ENCODE results near the gene NLRP1.

NLRP1 gene

DNA sequence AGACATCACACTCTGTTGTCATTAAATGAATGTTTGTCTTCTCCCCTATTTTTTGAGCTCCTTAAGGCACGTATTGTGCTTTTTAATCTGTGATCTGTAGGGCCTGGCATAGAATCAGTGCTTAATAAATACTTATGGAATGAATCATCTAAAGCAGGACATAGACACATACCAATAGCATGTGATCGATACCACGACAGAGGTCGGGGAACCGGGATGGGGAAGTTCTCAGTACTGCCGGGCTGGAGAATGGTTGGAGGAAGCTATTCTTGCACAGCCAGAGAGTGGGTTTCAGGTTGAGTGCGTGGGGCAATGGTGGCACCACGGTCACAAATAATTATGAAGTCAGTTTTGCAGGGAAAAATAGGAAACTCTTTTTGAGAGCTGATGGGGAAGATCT is 26.8 kb downstream of the NLRP1 start:
- DNase-seq (ENCODE audit: low read depth, low spot score) = no peak

DNA sequence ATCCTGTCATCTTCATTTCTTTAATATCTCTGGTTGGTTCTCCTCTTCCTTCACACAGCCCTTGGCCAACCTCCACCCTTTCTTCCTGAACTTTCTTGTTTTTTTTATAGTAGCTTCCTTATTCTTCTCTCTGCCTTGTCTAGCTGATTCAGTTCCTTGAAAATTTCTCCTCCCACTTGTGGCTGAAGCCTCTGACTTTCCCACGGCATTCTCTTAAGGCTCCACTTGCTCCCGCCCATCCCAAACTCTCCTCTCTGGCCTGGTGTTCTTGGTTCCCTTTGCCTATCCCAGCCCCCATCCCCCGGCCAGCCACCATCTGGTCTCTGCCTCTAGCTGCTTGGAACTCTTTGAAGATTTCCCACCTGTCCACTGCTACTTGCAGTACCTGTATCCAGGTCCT is 29.1 kb downstream of the NLRP1 start:
- DNase-seq (ENCODE audit: low read depth, low spot score) = no peak

DNA sequence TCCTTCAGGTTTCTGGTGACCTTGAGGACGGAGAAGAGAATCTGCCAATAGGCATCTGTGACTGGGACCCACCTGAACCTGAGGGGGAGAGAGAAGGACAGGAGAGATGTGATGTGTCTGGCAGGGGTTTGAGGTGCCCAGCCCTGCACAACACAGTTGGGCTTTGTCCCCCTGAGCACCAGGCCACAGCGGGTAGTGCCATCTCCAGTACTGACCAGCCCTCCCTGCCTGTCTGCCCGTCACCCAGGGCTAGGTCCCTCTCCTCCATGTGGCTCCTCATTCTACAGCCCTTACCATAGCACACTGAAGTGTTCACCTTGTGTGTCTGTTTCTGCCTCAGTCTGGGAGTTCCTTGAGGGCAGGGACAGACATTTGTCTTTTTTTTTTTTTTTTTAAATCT is 30.8 kb downstream of the NLRP1 start:
- no peak for DNase-seq (ENCODE audit: low read depth, low spot score)

DNA sequence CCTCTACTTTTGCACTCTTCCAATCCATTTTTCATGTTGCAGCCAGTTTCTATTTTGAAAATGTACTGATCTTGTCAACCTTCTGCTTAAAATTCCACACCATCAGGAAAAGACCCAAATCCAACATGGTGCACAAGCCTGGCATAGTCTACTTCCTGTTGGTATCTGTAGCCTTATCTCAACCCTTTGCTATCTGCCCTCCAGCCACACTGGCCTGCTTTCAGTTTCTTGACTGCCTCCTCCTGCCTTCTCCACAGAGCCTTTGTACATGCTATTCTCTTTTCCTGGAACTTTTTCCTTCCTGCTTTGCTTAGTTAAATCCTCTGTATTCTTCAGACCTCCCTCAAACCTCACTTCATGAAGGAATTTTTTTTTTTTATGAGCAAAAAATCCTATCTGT is 31.5 kb downstream of the NLRP1 start:
- no peak for DNase-seq (ENCODE audit: low read depth, low spot score)

DNA sequence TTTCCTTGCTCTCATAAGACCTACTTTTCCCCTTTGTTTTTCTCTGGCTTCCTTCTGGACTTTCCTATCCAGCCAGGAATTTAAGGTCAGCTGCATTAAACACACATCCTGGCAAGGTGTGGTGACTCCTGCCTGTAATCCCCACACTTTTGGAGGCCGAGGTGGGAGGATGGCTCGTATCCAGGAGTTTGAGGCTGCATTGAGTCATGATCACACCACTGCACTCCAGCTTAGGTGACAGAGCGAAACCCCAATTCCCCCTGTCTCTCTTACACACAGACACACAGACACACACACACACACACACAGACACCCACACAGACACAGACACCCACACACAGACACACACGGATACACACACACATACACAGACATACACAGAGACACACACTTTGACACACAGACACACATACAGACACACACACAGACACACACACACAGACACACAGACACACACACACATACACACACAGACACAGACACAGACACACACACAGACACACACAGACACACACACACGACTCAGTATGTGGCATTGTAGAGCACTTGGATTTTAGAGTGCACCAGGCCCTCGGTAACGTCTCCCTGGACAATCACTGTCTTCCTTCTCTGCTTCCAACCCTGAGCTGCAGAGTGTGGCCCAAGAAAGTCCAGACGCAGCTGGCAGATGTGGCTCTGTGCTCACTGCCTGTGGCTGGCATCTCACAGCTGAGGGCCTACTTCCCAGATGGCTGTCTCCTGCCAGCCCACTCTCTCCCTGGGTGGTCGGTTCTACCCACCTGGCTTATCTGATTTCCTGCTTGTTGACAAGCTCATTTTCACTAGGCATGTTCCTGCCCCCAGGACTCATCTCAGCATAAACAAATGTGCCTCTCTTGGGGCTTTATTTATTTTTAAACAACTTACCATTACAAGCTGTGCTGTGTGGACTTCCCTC is 39.0 kb downstream of the NLRP1 start:
- no peak for DNase-seq (ENCODE audit: low read depth, low spot score)

DNA sequence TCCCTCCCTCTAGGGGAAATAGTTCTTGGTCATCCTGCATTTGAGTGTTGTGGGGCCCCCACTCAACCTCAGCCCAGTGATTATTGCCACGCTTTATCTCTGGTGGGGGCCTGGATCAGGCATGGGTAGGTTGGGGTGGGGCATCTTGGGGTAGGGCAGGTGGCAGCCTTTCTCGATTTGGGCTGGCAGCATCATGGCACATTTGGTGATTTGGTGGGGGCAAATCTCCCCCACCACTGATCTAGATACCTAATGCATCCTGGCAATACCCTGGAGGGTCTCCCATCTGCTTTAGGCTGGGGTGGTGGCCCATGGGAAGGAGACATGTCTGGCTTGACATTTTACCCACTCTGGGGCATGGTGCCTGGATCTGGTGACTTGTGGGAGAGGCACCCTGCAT is 40.2 kb downstream of the NLRP1 start:
- no peak for DNase-seq (ENCODE audit: low read depth, low spot score)

DNA sequence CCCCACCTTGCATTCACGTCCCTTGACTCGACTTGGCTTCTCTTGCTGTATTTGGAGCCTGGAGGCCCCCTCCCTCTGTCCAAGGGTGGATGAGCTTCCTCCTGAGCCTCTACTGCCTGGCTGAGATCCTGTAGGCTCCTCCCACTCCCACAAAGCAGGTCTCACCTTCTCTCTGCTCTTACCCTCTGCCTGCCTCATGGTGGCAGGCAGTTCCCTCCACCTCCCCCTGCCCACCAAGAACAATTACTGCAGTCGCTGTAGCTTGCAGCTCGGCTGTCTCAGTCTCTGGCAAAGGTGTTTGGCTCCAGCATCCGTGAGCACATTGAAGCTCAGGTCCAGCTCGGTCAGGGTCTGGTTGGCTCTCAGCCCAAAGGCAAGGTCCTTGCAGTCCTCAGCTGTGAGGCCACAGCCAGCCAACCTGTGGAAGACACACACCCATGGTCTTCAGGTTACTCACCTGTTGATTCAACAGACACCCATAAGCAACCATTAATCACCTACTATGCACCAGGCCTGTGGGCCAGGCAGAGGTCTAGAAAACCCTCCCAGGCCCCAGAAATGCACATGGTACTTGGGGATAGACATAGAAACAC is 42.6 kb downstream of the NLRP1 start:
- DNase-seq (ENCODE audit: low read depth, low spot score) = peak; percentile 64

DNA sequence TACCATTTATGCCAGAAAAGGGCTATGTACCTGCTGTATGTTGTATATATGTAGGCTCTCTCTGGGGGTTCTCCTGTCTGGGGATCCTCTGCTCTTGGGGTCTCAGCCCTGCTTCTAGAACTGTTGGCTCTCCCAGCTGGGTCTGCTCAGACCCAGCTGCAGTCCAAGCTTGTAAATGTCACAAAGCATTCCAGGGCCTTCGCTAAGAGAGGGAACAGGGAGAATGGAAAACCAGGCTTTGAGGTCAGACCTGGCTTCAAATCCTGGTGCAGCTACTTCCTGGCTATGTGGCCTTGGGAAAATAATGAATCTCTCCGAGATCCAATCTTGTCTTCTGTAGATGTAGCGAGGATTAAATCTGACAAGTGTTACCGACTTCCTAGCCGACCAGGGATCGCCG is 44.0 kb downstream of the NLRP1 start:
- DNase-seq (ENCODE audit: low read depth, low spot score) = no peak

DNA sequence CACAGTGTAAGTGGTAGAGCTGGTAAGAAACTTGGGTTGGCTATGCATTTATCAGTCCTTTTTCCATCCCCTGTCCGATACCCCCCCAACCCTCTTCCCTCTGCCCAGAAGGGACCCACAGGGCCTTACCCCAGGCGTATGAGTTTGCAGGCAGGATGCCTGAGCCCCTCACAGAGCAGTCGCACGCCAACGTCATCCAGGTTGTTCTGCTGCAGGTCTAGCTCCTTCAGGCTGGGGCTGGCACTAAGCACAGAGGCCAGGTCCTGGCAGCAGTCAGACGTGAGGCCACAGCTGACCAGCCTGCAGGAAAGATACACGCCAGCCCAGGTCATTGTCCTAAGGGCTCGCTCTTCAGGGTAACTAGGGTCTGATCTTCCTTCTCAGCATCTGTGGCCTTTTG is 45.0 kb downstream of the NLRP1 start:
- DNase-seq (ENCODE audit: low read depth, low spot score) = no peak

DNA sequence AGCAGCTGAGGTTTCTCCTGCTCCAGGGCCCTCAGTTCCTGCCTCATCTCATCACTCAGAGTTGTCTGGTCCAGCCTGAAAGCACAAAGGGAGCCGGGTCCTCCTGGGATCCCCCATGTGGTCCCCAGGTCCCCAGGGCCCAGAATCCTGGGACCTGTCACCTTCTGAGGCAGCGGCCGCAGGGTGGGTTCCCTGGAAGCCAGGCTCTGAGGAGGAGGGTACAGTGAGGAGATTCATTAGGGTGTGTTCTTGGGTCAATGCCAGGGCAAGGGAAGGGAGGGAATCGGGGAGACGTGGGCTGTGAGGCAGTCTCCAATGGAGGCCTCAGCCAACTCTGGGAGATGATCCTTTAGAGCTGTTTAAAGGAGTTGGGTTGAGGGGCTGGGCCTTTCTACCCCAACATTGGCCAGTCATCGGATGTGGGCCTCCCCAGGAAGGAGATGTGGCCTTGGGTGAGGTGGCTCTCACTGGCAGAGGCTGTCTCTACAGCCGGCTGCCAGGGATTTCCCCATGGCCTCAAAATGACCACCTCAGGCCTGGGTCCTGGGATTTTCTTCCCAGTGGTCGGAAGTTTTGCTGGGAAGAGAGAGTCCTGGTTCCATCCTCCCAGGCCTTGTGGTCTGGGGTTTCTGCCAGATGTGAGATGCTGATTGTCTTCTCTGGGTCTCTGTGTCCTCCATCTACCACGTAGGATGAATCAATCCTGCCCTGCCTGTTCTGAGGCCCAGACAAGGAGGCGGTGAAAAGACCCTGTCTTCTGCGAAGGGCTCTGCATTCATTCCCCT is 47.3 kb downstream of the NLRP1 start:
- no peak for DNase-seq (ENCODE audit: low read depth, low spot score)

DNA sequence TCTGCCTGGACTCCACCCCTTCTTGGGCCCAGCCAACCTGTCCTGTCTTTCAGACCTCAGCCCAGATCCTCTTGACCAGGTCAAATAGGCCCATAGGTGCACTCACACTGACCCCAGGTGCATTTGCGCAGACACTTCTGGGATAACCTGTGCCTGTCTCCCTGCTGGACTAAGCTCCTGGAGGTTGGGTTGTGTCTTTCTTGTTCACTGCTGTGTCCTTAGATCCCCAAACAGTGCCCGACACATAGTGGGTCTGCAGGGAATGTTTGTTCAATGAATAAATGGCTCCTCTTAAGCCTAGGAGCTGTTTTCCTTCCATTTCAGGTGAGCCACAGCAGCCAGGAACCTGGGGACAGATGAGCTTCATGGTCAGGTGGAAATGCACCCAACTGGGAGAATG is 48.9 kb downstream of the NLRP1 start:
- no peak for DNase-seq (ENCODE audit: low read depth, low spot score)

DNA sequence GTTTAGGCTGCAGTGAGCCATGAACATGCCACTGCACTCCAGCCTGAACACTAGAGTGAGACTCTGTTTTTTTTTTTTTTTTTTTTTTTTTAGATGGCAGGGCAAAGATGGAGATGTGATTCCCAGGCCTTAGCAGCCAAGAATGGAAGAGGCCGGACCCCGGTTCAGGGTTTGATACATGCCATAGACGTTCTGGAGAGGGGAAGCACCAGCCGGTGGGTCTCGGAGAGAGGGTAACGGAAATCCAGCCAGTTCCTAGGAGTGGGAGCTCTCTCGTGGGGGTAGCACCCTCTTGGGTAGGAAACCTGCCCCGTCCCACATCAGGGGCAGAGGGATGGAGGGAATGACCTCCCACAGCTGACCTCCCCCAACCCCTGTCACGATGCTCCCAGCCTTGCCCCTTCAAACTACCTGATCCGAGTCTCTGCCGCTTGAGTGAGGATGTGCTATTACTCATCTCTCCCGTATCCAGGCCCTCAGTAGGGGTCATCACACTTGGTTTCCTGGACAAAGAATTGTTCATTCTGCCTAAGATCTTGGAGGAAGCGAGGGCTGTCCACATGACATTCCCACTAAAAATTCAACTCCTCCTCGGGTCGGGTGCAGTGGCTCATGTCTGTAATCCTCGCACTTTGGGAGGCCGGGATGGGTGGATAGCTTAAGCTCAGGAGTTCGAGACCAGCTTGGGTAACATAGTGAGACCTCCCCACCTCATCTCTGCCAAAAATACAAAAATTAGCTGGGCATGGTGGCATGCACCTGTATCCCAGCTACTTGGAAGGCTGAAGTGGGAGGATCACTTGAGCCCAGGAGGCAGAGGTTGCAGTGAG is 50.6 kb downstream of the NLRP1 start:
- DNase-seq (ENCODE audit: low read depth, low spot score) = no peak

DNA sequence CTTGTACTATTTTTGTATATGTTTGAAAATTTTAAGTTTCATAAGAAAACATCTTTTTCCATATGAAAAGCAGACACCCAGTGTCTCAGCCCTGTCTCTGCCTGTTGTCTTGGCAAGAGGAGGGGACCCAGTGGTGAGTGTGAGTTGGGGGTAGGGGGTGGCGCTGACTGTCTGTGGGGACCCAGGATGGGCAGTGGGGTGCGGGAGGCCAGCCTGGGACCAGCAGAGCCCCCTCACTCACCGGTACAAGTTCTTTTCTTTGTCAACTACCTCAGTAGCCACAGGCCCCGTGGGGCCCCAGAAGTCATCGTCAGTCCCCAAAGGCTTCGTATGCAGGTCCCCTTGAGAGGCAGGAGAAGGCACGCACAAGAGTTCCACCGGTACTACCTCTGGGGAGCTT is 51.7 kb downstream of the NLRP1 start:
- DNase-seq (ENCODE audit: low read depth, low spot score) = no peak

DNA sequence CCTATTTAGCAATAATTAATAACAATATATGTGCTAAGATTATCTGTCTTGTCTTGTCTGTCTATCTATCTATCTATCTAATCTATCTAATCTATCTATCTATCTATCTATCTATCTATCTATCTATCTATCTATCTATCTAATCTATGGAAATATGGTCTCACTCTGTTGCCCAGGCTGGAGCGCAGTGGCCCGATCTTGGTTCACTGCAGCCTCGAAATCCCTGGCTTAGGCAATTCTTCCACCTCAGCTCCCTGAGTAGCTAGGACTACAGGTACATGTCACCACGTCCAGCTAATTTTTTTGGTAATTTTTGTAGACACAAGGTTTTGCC is 53.3 kb downstream of the NLRP1 start:
- no peak for DNase-seq (ENCODE audit: low read depth, low spot score)

DNA sequence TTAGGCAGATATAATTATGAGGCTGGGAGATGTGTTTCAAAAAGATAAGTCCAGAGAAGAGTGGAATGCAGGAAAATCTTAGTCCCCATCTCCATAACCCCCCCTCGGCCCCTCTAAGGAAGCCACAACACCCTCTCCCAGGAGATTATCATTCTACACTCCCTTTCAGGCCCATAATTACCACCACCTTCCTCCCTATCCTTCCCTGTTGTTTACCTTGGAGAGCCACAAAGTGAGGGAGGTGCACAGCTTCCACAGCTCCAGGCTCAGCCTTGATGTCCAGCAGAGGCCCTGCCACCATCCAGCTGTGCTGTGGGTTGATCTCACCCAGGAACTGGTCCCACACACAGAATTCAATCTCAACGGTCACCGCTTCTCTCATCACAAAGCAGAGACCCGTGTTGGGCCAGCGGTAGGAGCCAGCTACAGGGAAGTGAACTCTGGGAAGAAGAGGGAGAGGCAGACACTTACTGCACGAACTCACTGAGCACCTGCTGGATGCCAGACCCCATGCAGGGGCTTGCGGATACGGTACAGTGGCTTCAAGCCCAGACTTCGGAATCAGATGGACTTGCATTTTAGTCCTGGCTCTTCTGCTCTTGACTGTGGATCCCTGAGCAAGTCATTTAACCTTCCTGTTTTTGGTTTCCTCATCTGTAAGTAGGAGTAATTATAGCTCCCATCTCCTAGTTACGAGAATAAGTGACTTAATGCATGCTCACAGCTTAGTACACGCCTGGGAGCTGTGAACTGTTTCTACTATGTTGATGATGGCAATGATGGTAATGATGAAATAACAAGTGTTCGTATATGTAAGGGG is 53.8 kb downstream of the NLRP1 start:
- no peak for DNase-seq (ENCODE audit: low read depth, low spot score)

DNA sequence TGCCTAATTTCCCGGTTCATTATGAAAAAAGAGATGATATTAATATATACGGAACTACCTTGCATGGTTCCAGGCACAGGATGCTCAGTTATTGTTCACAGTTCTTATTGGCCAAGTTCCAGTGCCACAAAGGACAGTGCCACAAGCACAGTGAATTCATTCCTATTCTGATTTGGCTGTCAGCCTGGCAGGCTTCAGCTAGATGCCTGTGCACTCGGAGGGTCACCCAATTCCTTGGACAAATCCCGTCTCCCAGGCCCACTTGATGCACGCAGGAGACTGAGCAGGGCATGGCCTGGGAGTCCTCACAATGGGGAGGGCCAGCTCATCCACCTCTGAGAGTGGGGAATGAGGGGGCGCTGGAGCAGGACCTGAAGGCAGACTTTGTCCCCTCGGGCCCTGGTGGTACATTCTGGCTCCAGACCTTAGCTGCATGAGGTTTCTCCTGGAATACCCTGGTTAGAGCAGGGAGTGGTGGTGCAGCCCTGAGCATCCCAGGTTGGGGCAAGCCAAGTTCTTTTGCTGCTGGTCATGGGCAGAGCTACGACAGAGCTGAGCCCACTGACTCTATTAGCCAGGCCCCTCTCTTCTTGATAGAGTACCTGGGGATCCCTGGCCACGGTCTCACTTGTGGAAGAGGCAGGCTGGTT is 56.6 kb downstream of the NLRP1 start:
- no peak for DNase-seq (ENCODE audit: low read depth, low spot score)

DNA sequence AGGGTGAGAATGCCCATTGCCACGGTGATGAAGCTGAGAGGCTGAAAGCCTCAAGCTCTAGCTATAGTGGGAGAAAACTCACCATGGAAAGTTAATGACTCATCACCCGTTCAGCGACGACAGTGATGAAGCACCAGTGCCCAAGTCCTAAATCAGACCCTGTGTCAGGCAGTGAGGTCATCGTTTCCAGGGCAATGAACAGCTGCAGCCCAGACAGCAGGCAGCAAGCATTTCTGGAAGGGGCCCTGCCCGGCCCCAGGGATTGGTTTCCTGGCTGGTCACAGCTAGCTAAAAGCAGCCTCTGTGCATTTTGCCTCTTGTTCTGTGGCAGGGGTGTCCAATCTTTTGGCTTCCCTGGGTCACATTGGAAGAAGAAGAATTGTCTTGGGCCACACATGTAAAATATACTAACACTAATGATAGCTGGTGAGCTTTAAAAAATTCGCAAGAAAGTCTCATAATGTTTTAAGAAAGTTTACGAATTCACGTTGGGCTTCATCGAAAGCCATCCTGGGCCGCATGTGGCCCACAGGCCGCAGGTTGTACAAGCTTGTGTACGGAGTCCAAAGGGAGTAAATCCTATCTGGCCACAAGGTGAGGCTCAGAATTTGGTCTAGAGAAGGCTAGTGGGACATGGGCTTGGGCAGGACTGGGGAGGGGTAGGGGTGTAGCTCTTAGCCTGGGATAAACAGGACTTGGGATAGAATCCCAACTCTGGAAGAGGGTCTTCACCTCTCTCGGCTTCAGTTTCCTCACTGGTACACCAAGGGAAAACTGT is 57.3 kb downstream of the NLRP1 start:
- no peak for DNase-seq (ENCODE audit: low read depth, low spot score)

DNA sequence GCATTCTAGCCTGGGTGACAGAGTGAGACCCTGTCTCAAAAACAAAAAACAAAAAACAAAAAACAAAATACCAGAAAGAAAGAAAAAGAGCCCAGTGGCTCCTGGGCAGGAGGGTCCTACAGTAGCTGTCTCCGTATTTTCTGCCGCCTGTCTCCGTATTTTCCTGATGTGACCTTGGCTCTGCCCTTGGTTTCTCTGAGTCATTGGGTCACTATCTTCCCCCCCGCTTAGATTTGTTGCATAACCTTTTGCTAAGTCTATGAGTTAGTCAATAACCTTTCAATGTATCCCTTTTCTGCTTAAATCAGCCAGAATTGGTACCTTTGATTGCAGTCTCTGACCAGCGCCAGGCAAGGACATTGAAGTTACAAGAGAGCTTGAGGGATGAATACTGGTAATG is 61.1 kb downstream of the NLRP1 start:
- no peak for DNase-seq (ENCODE audit: low read depth, low spot score)

DNA sequence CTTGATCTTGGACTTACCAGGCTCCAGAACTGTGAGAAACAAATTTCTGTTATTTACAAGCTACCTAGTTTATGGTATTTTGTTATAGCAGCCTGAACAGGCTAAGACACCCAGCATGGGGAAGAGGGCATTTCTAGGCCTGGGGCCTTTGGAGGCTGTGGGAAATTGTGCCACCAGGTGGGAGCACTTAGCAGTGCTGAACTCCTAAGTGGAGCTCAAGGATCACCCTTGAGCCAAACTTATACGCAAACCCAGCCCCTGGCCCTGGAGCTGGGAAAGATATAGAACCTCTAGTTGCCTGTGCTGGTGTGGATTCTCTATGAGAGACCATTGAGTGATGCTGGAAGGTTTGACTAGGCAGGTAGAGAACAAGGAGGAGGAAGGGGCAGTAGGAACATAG is 61.8 kb downstream of the NLRP1 start:
- DNase-seq (ENCODE audit: low read depth, low spot score) = no peak

Data from iPS DF 19.7 (cell line).